CD14-positive monocyte (primary cell): ENCODE results near the gene FABP2. TPM values are rescaled to one million over a fixed set of nuclear protein-coding genes. Genes with fewer than 3 reads are reported as not detected.

Experiments used
- DNase-seq, 3 donors: peaks; one replicate each; pipeline ENCODE4 v3.0.0-alpha.2; 2011 to 2022
- H2AFZ ChIP-seq: 2 replicates; pipeline ENCODE4 v1.6.0; 2012; ENCODE audit warnings: mild to moderate bottlenecking, low read depth, low read length, inconsistent platforms; ENCODE audit not compliant: insufficient read depth, poor library complexity, severe bottlenecking
- H3K27ac ChIP-seq, 2 donors: 1 replicate in 1 of 2; 2 replicates in 1 of 2; pipeline ENCODE4 v1.5.1; 2012 to 2013; ENCODE audit warnings: low read length in 2 of 2, control low read depth in 1 of 2, inconsistent platforms in 1 of 2, low read depth in 1 of 2, mild to moderate bottlenecking in 1 of 2
- H3K27me3 ChIP-seq, 2 donors: one replicate each; pipeline versions ENCODE4 v1.6.0 to v1.6.1; 2011 to 2013; ENCODE audit warnings: low read length in 2 of 2; ENCODE audit not compliant: control insufficient read depth in 2 of 2, insufficient read depth in 2 of 2
- H3K36me3 ChIP-seq, 2 donors: replicated peaks in 1 of 2; 1 replicate in 1 of 2; 2 replicates in 1 of 2; pipeline versions ENCODE4 v1.5.1 to v1.6.1; 2012 to 2013; ENCODE audit warnings: low read length in 2 of 2, control low read depth in 1 of 2, inconsistent platforms in 1 of 2, mild to moderate bottlenecking in 1 of 2; ENCODE audit not compliant: insufficient read depth in 2 of 2, control insufficient read depth in 1 of 2
- H3K4me1 ChIP-seq, 2 donors: 1 replicate in 1 of 2; 2 replicates in 1 of 2; pipeline versions ENCODE4 v1.5.1 to v1.6.1; 2012 to 2013; ENCODE audit warnings: low read length in 2 of 2, control low read depth in 1 of 2, inconsistent platforms in 1 of 2, mild to moderate bottlenecking in 1 of 2, moderate library complexity in 1 of 2; ENCODE audit not compliant: insufficient read depth in 2 of 2, control insufficient read depth in 1 of 2
- H3K4me2 ChIP-seq: replicated peaks from 2 replicates; pipeline ENCODE3; 2012; ENCODE audit warnings: low read length, moderate library complexity, mild to moderate bottlenecking; ENCODE audit not compliant: poor library complexity, severe bottlenecking; ENCODE audit errors: extremely low read depth
- H3K4me3 ChIP-seq, 3 experiments: fragments of 200-600 bp in 1 of 3; sonication (generic) in 1 of 3; replicated peaks in 1 of 3; 1 replicate in 2 of 3; 2 replicates in 1 of 3; pipeline ENCODE4 v1.5.1; 2011 to 2013; ENCODE audit warnings: low read length in 3 of 3, mild to moderate bottlenecking in 3 of 3, control low read depth in 2 of 3, low read depth in 2 of 3, inconsistent platforms in 1 of 3, moderate library complexity in 1 of 3
- H3K79me2 ChIP-seq: 2 replicates; pipeline ENCODE4 v1.6.0; 2012; ENCODE audit warnings: mild to moderate bottlenecking, control low read depth, inconsistent platforms, low read length, moderate library complexity; ENCODE audit not compliant: insufficient read depth
- H3K9ac ChIP-seq: 2 replicates; pipeline ENCODE4 v1.6.0; 2017; ENCODE audit warnings: low read length, mild to moderate bottlenecking; ENCODE audit not compliant: insufficient read depth, poor library complexity, severe bottlenecking
- H3K9me3 ChIP-seq, 2 donors: replicated peaks in 1 of 2; 1 replicate in 1 of 2; 2 replicates in 1 of 2; pipeline versions ENCODE4 v1.5.1 to v1.6.1; 2012 to 2013; ENCODE audit warnings: low read length in 2 of 2, control low read depth in 1 of 2; ENCODE audit not compliant: control insufficient read depth in 1 of 2, insufficient read depth in 1 of 2
- H4K20me1 ChIP-seq: 2 replicates; pipeline ENCODE4 v1.6.0; 2012; ENCODE audit warnings: mild to moderate bottlenecking, low read length, control low read depth, moderate library complexity; ENCODE audit not compliant: insufficient read depth
- H3K27ac Mint-ChIP-seq, 7 donors: one replicate each; pipeline ENCODE4 v1.8.0; 2020; ENCODE audit warnings: mild to moderate bottlenecking in 7 of 7, mixed read lengths in 7 of 7, moderate library complexity in 6 of 7, inconsistent platforms in 2 of 7
- H3K27me3 Mint-ChIP-seq, 3 donors: one replicate each; pipeline ENCODE4 v1.8.0; 2021 to 2022; ENCODE audit warnings: low read depth in 3 of 3, mild to moderate bottlenecking in 3 of 3, mixed read lengths in 3 of 3, moderate library complexity in 3 of 3, inconsistent platforms in 1 of 3
- H3K36me3 Mint-ChIP-seq, 2 donors: one replicate each; pipeline ENCODE4 v1.8.0; 2020; ENCODE audit warnings: mixed read lengths in 2 of 2, inconsistent platforms in 1 of 2, mild to moderate bottlenecking in 1 of 2
- H3K4me1 Mint-ChIP-seq: one replicate; pipeline ENCODE4 v1.8.0; 2020; ENCODE audit warnings: mild to moderate bottlenecking, mixed read lengths
- H3K4me3 Mint-ChIP-seq, 2 donors: one replicate each; pipeline ENCODE4 v1.8.0; 2020; ENCODE audit warnings: mild to moderate bottlenecking in 2 of 2, mixed read lengths in 2 of 2, moderate library complexity in 1 of 2
- H3K9me3 Mint-ChIP-seq, 7 donors: one replicate each; pipeline ENCODE4 v1.8.0; 2020 to 2022; ENCODE audit warnings: mixed read lengths in 7 of 7, mild to moderate bottlenecking in 6 of 7, moderate library complexity in 6 of 7, inconsistent platforms in 2 of 7
- WGBS: methylation state at CpG from one replicate; pipeline ENCODE4 v1.1.5; 2013; ENCODE audit warnings: missing lambda C conversion rate; ENCODE audit not compliant: insufficient coverage; 5-methylcytosine and 5-hydroxymethylcytosine counted together
- intact Hi-C, 2 donors: fragments of 100-400 bp; cut with micrococcal nuclease; formaldehyde crosslinking; loops; one replicate each; pipeline versions ENCODE4 v1.15.0 to v1.15.1; 2023
- polyA plus RNA-seq, 3 donors: library from polyadenylated mRNA; depleted of rRNA in 1 of 3; unstranded in 2 of 3; stranded (reverse) in 1 of 3; fragments of 300-500 nt in 2 of 3; fragments of >200 nt in 1 of 3; fragmentation: Illumina TruSeq in 2 of 3; gene quantifications; 1 replicate in 2 of 3; 2 replicates in 1 of 3; pipeline ENCODE4 v1.2.3, GENCODE V29; 2012 to 2021
- TF ChIP-seq, protein P1 (sequence below): fragments of 200-600 bp; IDR thresholded peaks from one replicate; pipeline ENCODE4 v1.8.0; 2022; ENCODE audit warnings: antibody characterized with exemption, mild to moderate bottlenecking

The FABP2 gene
- polyA plus RNA-seq, 3 donors: not detected

DNA sequence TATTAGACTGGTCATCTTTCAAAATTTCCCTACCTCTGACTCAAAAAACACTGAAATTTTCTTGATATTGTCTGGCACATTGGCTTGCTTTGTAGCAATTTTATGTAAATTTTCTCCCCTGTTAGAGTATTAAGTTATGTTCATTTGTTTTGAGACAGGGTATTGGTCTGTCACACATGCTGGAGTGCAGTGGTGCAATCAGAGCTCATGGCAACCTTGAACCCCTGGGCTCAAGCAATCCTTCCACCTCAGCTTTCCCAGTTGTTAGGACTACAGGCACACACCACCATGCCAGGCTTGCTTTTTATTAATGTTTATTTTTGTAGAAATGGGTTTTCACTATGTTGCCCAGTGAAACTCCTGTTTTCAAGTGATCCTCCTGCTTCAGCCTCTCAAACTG is 17.5 kb downstream of the FABP2 start:
- Histone ChIP-seq H3K4me2 (no peak overlapping the region), H3K9ac (no peak overlapping the region), H3K36me3 (no peaks in the 10 kb centered on the region), H3K79me2 (peaks cover 8% of the 10 kb centered on the region), H4K20me1 (no peaks in the 10 kb centered on the region), H3K27ac (no peak overlapping the region), H3K27me3 (no peaks in the 10 kb centered on the region), H3K9me3 (no peaks in the 10 kb centered on the region), H3K4me3 (no peak overlapping the region), H2AFZ (no peak overlapping the region), H3K4me1 (peaks cover 6 to 12% of the 10 kb centered on the region in 2 donors)
- Mint-ChIP-seq H3K4me3 (no peak overlapping the region), H3K27ac (no peak overlapping the region), H3K9me3 (peaks cover 0 to 1% (median 0%) of the 10 kb centered on the region in 7 donors), H3K4me1 (peaks cover 6% of the 10 kb centered on the region), H3K27me3 (peaks cover 0 to 1% (median 0%) of the 10 kb centered on the region in 3 donors), H3K36me3 (no peaks in the 10 kb centered on the region)
- TF ChIP-seq, protein P1, sequence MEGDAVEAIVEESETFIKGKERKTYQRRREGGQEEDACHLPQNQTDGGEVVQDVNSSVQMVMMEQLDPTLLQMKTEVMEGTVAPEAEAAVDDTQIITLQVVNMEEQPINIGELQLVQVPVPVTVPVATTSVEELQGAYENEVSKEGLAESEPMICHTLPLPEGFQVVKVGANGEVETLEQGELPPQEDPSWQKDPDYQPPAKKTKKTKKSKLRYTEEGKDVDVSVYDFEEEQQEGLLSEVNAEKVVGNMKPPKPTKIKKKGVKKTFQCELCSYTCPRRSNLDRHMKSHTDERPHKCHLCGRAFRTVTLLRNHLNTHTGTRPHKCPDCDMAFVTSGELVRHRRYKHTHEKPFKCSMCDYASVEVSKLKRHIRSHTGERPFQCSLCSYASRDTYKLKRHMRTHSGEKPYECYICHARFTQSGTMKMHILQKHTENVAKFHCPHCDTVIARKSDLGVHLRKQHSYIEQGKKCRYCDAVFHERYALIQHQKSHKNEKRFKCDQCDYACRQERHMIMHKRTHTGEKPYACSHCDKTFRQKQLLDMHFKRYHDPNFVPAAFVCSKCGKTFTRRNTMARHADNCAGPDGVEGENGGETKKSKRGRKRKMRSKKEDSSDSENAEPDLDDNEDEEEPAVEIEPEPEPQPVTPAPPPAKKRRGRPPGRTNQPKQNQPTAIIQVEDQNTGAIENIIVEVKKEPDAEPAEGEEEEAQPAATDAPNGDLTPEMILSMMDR: no peak
- intact Hi-C loops: no loop called here
- no peak for DNase-seq

DNA sequence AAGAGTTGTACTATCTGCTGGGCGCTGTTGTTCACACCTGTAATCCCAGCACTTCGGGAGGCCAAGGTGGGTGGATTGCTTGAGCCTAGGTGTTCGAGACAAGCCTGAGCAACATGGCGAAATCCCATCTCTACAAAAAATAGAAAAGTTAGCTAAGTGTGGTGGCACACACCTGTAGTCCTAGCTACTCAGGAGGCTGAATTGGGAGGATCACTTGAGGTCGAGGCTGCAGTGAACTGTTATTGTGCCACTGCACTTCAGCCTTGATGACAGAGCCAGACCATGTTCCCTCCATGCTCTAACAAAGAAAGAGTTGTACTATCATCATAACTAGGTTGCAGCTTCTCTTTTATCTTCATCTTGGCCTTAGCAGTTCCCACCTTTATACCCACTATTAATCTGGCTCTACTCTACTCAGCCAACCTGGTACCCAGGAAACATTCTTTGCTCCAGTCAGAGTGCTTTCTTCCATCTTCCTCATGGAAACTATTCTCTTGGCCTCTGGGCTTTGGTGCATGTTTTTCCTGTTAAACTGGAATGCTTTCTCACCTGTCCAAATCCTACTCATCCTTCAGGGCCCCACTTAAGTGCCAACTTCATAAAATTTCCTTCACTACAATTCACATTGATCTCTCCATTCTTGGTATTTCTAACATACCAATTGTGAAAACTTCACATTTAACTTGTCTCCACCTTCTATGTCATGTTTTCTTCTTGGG is 18.2 kb downstream of the FABP2 start:
- H3K27me3 Mint-ChIP-seq: peaks cover 0 to 1% (median 0%) of the 10 kb centered on the region in 3 donors
- peaks cover 12% of the 10 kb centered on the region for H3K4me1 Mint-ChIP-seq
- H3K36me3 Mint-ChIP-seq: no peaks in the 10 kb centered on the region
- peaks cover 13 to 18% of the 10 kb centered on the region in 2 donors for H3K4me1 ChIP-seq
- H2AFZ ChIP-seq: no peak overlapping the region
- peaks cover 0 to 1% (median 0%) of the 10 kb centered on the region in 7 donors for H3K9me3 Mint-ChIP-seq
- TF ChIP-seq, protein P1: no peak
- H3K36me3 ChIP-seq: no peaks in the 10 kb centered on the region
- no peaks in the 10 kb centered on the region for H3K9me3 ChIP-seq
- H3K4me3 Mint-ChIP-seq: no peak overlapping the region
- intact Hi-C loops: no loop called here
- H3K27me3 ChIP-seq: no peaks in the 10 kb centered on the region
- no peak overlapping the region for H3K27ac Mint-ChIP-seq
- H3K4me3 ChIP-seq: no peak overlapping the region
- DNase-seq: no peak
- H3K27ac ChIP-seq: no peak overlapping the region
- H4K20me1 ChIP-seq: no peaks in the 10 kb centered on the region
- no peak overlapping the region for H3K9ac ChIP-seq
- no peak overlapping the region for H3K4me2 ChIP-seq
- peaks cover 15% of the 10 kb centered on the region for H3K79me2 ChIP-seq
- WGBS: 100% methylated on average over 2 of the region's 5 CpGs
